Stimulated activated CD4-positive, alpha-beta T cell treated with anti-CD3 and anti-CD28 coated beads, Interleukin-1b, Interleukin-23, amount 100 ng/mL, for 48 hours (primary cell): ENCODE data around the gene SDCCAG8.

ENCODE experiments used
- DNase-seq: peaks from one replicate; pipeline ENCODE4 v3.0.0-alpha.2; 2020

SDCCAG8 gene

GRCh38 chr1:243394601-243395464, 139.0 kb downstream of the SDCCAG8 start:
- no peak for DNase-seq

GRCh38 chr1:243396424-243396823, 140.6 kb downstream of the SDCCAG8 start:
- DNase-seq = no peak

- no peak for DNase-seq
Measured at GRCh38 chr1:243396876-243397275, 141.0 kb downstream of the SDCCAG8 start.

- DNase-seq = no peak
Measured at GRCh38 chr1:243397613-243398321, 141.9 kb downstream of the SDCCAG8 start.

- DNase-seq = no peak
Measured at GRCh38 chr1:243399561-243400155, 143.8 kb downstream of the SDCCAG8 start.

- no peak for DNase-seq
Measured at GRCh38 chr1:243402868-243403267, 147.0 kb downstream of the SDCCAG8 start.

GRCh38 chr1:243406424-243406823, 150.6 kb downstream of the SDCCAG8 start:
- DNase-seq = no peak

- no peak for DNase-seq
Measured at GRCh38 chr1:243407284-243408018, 151.6 kb downstream of the SDCCAG8 start.

- DNase-seq = no peak
Measured at GRCh38 chr1:243408479-243408878, 152.6 kb downstream of the SDCCAG8 start.

- no peak for DNase-seq
Measured at GRCh38 chr1:243409284-243409683, 153.4 kb downstream of the SDCCAG8 start.

- no peak for DNase-seq
Measured at GRCh38 chr1:243411472-243411871, 155.6 kb downstream of the SDCCAG8 start.

GRCh38 chr1:243413431-243414151, 157.8 kb downstream of the SDCCAG8 start:
- DNase-seq = no peak

- DNase-seq = no peak
Measured at GRCh38 chr1:243414152-243414494, 158.3 kb downstream of the SDCCAG8 start.

GRCh38 chr1:243415663-243416408, 160.0 kb downstream of the SDCCAG8 start:
- DNase-seq = no peak

GRCh38 chr1:243416495-243416894, 160.7 kb downstream of the SDCCAG8 start:
- DNase-seq = no peak

GRCh38 chr1:243420016-243420945, 164.4 kb downstream of the SDCCAG8 start:
- DNase-seq = no peak

- DNase-seq = no peak
Measured at GRCh38 chr1:243420946-243421685, 165.3 kb downstream of the SDCCAG8 start.

- peak; percentile 69 for DNase-seq
Measured at GRCh38 chr1:243421784-243422183, 165.9 kb downstream of the SDCCAG8 start.

- DNase-seq = no peak
Measured at GRCh38 chr1:243422362-243422761, 166.5 kb downstream of the SDCCAG8 start.

- no peak for DNase-seq
Measured at GRCh38 chr1:243428084-243428483, 172.2 kb downstream of the SDCCAG8 start.
